GM19467 (cell line): Measurements from ENCODE around the gene EGFL8.

ENCODE experiments used
- ATAC-seq: cut with Tn5 transposase; IDR thresholded peaks from one replicate; pipeline ENCODE4 v1.9.1; 2021; ENCODE audit warnings: mild to moderate bottlenecking, moderate library complexity; ENCODE audit not compliant: unreplicated experiment

The EGFL8 gene

GRCh38 chr6:32146287-32146686 lies 18.1 kb upstream of the EGFL8 start:
- ATAC-seq = no peak

GRCh38 chr6:32146687-32147086 lies 17.7 kb upstream of the EGFL8 start:
- no peak for ATAC-seq

GRCh38 chr6:32147401-32148132 lies 16.8 kb upstream of the EGFL8 start:
- ATAC-seq = no peak

- no peak for ATAC-seq
Measured at GRCh38 chr6:32148289-32149091, 15.9 kb upstream of the EGFL8 start.

- ATAC-seq = no peak
Measured at GRCh38 chr6:32149092-32149755, 15.2 kb upstream of the EGFL8 start.

GRCh38 chr6:32149932-32150870 lies 14.2 kb upstream of the EGFL8 start:
- ATAC-seq = no peak

GRCh38 chr6:32151181-32151862 lies 13.1 kb upstream of the EGFL8 start:
- ATAC-seq = no peak

GRCh38 chr6:32151863-32152768 lies 12.3 kb upstream of the EGFL8 start, which contains the start of gene PRRT1:
TSS of gene PRRT1 (minus strand) at chr6:32151939. CDS start at chr6:32151827, 112 bp downstream.
- ATAC-seq = no peak

- ATAC-seq = no peak
Measured at GRCh38 chr6:32152769-32153563, 11.4 kb upstream of the EGFL8 start.

GRCh38 chr6:32153564-32154513 lies 10.6 kb upstream of the EGFL8 start, which contains the start of gene PPT2:
TSS of gene PPT2 (plus strand) at chr6:32154141. CDS start at chr6:32154595, 454 bp downstream.
- ATAC-seq = no peak

GRCh38 chr6:32154514-32155161 lies 9.8 kb upstream of the EGFL8 start:
- no peak for ATAC-seq

- ATAC-seq = no peak
Measured at GRCh38 chr6:32156891-32157290, 7.5 kb upstream of the EGFL8 start.

GRCh38 chr6:32158052-32158451 lies 6.3 kb upstream of the EGFL8 start:
- ATAC-seq = no peak

- ATAC-seq = no peak
Measured at GRCh38 chr6:32163559-32164258, 686 bp upstream of the EGFL8 start.

GRCh38 chr6:32166411-32167061 lies 2.1 kb downstream of the EGFL8 start:
- no peak for ATAC-seq
